ENCODE results near the gene SCIN. TPM values are rescaled to one million over a fixed set of nuclear protein-coding genes. Genes with fewer than 3 reads are reported as not detected.

Gene SCIN
- polyA plus RNA-seq, 1 donor from 2014 or later: 0.53 TPM

DNA sequence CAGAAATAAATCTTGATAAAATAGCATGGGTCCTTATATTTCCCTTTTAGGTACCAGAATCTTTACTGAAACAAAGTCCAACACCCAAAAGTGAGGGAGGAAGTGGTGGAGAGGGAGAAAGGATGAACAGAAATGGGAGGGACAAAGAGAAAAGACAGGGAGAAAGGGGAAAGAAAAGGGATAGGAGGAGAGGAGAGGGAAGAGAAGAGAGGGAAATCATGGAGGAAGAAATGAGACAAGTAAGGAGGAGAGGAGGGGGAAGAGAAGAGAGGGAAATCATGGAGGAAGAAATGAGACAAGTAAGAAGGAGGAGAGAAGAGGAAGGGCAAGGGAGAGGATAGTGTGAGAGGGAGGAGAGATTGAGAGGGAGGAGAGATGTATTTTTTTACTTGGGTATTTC lies 66.8 kb downstream of the SCIN start:
- H3K79me2 ChIP-seq (replicated peaks; ENCODE audit: insufficient read depth, low read length): no peaks in the 10 kb centered on the region
- no peak overlapping the region for H3K9ac ChIP-seq (ENCODE audit: low read length)

DNA sequence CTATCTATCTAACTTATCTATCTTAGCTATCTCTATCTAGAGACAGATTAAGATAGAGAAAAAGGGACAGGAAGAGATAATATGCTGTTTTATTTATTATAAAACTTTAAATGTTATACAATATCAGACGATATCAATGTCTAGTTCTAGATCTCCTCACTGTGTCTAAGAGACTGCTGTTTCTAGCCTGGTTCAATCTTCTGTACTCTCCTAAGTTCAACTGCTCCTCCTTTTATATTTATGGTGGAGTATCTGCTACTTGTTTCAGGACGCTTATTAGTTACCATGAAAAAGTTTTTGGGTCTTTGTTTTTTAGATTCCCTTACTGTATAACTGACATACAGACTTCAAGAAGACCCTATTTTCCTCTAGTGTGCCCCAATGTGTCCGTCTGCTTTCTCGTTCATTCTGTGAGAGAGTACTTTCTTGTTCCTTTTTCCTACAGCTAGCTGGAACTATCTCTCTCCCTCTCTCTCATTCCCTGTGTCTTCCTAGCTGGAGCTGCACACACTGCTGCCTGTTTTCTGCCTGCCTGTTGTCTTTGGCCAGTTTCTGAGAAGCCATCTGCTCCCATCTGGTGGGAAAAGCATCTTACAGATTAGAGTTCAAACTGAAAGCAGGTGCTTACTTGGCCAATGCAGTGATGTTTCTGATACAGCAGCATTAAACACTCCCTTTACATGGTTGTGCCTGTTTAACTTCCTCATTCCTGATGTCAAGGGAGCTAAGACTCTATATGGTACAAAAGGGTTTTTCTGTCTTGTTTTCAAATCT lies 67.5 kb downstream of the SCIN start:
- Histone ChIP-seq H3K27me3 (ENCODE audit: insufficient read depth, low read depth, low read length) (no peaks in the 10 kb centered on the region), H3K36me3 (ENCODE audit: insufficient read depth, low read length) (no peaks in the 10 kb centered on the region), H3K27ac (ENCODE audit: low read length) (no peak overlapping the region), H3K79me2 (replicated peaks; ENCODE audit: insufficient read depth, low read length) (no peaks in the 10 kb centered on the region), H4K20me1 (ENCODE audit: insufficient read depth) (no peaks in the 10 kb centered on the region), H3K9ac (ENCODE audit: low read length) (no peak overlapping the region), H3K9me2 (ENCODE audit: insufficient read depth, low read length) (no peaks in the 10 kb centered on the region), H3F3A (ENCODE audit: insufficient read depth, low read length, poor library complexity, severe bottlenecking) (no peaks in the 10 kb centered on the region), H2AFZ (ENCODE audit: low read depth, low read length) (no peak overlapping the region), H3K4me2 (ENCODE audit: low read length) (no peak overlapping the region), H3K9me3 (ENCODE audit: low read length) (no peaks in the 10 kb centered on the region), H3K4me3 (ENCODE audit: low read length) (no peak overlapping the region)
- TF ChIP-seq POLR2AphosphoS5 (IDR thresholded peaks at IDR 0.05) (no peak), EP300 (conservative IDR thresholded peaks at IDR 0.05; ENCODE audit: poor library complexity, severe bottlenecking) (no peak), TAF1 (IDR thresholded peaks at IDR 0.05; ENCODE audit: low read depth) (no peak), EZH2 (IDR thresholded peaks at IDR 0.05; ENCODE audit: borderline replicate concordance, insufficient read depth, low read length, poor library complexity, severe bottlenecking) (no peak), SMC3 (conservative IDR thresholded peaks at IDR 0.05; ENCODE audit: poor library complexity) (no peak), MXI1 (conservative IDR thresholded peaks at IDR 0.05; ENCODE audit: poor library complexity, severe bottlenecking) (no peak), RAD21 (conservative IDR thresholded peaks at IDR 0.05) (no peak)
- TF ChIP-seq, protein P1, sequence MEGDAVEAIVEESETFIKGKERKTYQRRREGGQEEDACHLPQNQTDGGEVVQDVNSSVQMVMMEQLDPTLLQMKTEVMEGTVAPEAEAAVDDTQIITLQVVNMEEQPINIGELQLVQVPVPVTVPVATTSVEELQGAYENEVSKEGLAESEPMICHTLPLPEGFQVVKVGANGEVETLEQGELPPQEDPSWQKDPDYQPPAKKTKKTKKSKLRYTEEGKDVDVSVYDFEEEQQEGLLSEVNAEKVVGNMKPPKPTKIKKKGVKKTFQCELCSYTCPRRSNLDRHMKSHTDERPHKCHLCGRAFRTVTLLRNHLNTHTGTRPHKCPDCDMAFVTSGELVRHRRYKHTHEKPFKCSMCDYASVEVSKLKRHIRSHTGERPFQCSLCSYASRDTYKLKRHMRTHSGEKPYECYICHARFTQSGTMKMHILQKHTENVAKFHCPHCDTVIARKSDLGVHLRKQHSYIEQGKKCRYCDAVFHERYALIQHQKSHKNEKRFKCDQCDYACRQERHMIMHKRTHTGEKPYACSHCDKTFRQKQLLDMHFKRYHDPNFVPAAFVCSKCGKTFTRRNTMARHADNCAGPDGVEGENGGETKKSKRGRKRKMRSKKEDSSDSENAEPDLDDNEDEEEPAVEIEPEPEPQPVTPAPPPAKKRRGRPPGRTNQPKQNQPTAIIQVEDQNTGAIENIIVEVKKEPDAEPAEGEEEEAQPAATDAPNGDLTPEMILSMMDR (IDR thresholded peaks at IDR 0.05; ENCODE audit: poor library complexity, severe bottlenecking): no peak
- TF ChIP-seq, protein P2, sequence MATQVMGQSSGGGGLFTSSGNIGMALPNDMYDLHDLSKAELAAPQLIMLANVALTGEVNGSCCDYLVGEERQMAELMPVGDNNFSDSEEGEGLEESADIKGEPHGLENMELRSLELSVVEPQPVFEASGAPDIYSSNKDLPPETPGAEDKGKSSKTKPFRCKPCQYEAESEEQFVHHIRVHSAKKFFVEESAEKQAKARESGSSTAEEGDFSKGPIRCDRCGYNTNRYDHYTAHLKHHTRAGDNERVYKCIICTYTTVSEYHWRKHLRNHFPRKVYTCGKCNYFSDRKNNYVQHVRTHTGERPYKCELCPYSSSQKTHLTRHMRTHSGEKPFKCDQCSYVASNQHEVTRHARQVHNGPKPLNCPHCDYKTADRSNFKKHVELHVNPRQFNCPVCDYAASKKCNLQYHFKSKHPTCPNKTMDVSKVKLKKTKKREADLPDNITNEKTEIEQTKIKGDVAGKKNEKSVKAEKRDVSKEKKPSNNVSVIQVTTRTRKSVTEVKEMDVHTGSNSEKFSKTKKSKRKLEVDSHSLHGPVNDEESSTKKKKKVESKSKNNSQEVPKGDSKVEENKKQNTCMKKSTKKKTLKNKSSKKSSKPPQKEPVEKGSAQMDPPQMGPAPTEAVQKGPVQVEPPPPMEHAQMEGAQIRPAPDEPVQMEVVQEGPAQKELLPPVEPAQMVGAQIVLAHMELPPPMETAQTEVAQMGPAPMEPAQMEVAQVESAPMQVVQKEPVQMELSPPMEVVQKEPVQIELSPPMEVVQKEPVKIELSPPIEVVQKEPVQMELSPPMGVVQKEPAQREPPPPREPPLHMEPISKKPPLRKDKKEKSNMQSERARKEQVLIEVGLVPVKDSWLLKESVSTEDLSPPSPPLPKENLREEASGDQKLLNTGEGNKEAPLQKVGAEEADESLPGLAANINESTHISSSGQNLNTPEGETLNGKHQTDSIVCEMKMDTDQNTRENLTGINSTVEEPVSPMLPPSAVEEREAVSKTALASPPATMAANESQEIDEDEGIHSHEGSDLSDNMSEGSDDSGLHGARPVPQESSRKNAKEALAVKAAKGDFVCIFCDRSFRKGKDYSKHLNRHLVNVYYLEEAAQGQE (IDR thresholded peaks at IDR 0.05; ENCODE audit: borderline replicate concordance): no peak

More for the DNA sequence above, 66.8 kb downstream of the SCIN start:
- no peaks in the 10 kb centered on the region for H3K36me3 ChIP-seq (ENCODE audit: insufficient read depth, low read length)
- H3K9me2 ChIP-seq (ENCODE audit: insufficient read depth, low read length): no peaks in the 10 kb centered on the region
- no peak overlapping the region for H2AFZ ChIP-seq (ENCODE audit: low read depth, low read length)
- no peaks in the 10 kb centered on the region for H4K20me1 ChIP-seq (ENCODE audit: insufficient read depth)
- no peak overlapping the region for H3K4me3 ChIP-seq (ENCODE audit: low read length)
- H3K4me2 ChIP-seq (ENCODE audit: low read length): no peak overlapping the region
- H3K27ac ChIP-seq (ENCODE audit: low read length): no peak overlapping the region
- H3K27me3 ChIP-seq (ENCODE audit: insufficient read depth, low read depth, low read length): no peaks in the 10 kb centered on the region
- TF ChIP-seq POLR2AphosphoS5 (IDR thresholded peaks at IDR 0.05): no peak
- no peaks in the 10 kb centered on the region for H3F3A ChIP-seq (ENCODE audit: insufficient read depth, low read length, poor library complexity, severe bottlenecking)
- no peaks in the 10 kb centered on the region for H3K9me3 ChIP-seq (ENCODE audit: low read length)

Data from neural cell (in vitro differentiated cells).